ENCODE data around the gene KLF16.
"Not testable (repeated sequence)": the region's sequence is repeated elsewhere in the genome, so short reads cannot be mapped to it uniquely, and the experiment has no call there.

KLF16 gene

DNA sequence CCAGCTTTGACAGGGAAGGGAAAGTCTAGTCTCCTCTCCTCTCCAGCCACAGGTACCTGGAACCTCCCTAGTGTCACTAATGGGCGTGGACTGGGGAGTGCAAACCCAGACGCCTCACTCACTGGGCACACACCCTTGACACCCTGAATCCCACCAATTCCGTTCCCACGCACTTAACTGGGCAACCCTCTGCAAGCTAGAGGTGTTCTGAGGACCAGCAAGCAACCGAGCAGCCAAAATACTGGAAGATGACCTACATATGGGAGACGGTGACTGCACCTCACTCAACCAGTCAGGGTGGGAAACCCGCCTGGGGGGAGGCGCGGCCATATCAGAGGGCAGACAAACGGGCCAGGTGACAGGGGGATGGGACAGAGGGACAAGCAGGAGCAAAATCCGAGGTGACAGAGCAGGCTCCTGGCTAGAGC is 20.9 kb upstream of the KLF16 start:
- DNase-seq (ENCODE audit: low read depth), result peak; percentile 65

DNA sequence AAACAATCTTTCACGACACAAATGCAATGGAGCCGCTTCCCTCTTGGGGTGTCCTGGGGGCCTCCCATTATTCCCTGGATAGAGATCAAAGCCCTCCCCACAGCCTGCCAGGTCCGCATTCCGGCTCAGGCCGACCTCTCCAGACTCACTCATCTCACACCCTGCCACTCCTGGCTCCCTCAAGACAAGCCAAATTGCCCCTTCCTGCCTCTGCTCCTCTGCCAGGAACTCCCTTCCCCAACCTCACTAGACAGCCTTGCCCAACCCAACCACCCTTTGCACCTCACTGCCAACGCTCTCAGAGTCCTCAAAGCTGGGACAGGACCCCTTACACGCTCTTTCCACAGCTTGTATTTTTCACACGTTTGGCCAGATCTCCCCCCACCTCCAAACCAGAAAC is 20.4 kb upstream of the KLF16 start:
- no peak for DNase-seq (ENCODE audit: low read depth)

DNA sequence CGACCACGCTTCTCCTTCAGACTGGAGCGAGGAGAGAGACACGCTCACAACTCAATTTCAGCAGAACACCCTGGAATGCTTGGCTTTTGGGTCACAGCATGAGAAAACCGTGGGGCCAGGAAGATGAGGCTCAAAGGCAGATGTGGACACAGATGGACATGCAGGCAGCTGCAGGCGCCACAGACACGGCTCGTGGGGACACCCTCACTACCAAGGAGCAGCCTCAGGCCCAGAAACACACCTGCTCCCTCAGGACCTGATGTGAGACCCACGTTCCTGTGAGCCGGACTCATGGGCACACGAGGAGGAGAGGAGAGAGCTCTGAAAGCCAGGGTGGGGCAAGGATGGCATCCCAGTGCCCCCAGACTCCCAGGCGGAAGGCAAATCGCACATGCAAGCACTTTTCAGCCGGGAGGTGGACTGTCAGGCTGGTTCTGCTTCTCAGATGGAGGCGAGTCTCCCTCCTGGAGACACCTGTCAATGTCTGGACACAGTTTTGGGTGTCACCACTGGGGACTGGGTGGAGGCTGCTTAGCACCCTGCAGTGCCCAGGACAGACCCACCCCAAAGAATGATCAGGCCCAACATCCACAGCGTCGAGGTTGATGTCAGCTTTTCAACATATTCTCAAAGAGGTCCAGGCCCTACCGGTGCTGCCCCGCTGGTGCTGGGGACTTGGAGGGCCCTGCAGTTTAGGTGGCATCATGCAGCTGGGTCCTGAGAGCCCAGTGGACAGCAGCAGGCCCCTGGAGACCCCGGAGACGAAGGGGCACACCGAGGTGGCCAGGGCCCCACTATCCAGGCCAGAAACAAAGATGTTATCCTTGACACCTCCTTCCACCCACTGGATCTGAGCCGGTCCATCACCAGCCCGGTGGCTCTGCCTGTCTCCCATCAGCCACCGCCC is 19.7 kb upstream of the KLF16 start:
- no peak for DNase-seq (ENCODE audit: low read depth)

- DNase-seq (ENCODE audit: low read depth), result peak; percentile 49
These were observed 18.9 kb upstream of the KLF16 start for GRCh38 chr19:1882089-1882785.

- DNase-seq (ENCODE audit: low read depth), result not testable (repeated sequence)
These were observed 18.2 kb upstream of the KLF16 start for GRCh38 chr19:1881393-1882088.

DNA sequence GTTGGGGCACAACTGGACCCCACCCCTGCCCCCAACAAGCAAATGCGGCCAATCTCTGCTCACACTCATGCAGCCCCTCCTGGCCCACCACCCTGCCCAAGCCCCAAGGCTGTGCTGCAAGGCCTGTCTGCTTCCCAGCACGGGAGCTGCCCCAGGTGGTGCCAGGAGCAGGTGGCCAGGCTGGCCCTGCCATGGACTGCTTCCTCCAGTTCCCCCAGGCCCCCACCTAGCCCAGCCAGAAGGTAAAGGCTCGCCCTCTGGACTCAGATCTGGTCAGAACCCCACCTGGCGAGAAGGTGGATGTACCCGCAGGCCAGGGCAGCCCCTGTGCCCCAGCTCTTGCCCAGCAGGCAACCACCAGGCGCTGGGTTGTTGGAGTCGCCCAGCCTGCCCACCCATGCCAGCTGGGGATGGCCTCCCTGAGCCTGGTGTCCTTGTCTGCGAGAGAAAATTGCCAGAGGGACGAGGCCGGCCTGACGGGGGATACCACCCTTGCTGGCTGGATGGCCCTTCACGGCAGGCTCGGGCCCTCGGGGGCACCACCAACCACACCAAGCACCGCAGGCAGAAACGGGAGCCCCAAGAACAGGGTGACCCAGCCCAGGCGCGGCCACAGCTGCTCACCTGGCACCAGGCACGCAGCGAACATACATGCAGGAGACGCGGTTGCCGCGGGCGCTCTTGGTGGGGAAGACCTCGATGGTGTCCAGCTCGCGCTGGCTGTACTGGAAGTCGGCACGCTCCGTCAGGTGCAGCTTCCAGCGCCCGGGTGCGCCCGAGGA is 17.4 kb upstream of the KLF16 start:
- DNase-seq (ENCODE audit: low read depth), result no peak

- DNase-seq (ENCODE audit: low read depth), result not testable (repeated sequence)
These were observed 16.6 kb upstream of the KLF16 start for GRCh38 chr19:1879982-1880381.

DNA sequence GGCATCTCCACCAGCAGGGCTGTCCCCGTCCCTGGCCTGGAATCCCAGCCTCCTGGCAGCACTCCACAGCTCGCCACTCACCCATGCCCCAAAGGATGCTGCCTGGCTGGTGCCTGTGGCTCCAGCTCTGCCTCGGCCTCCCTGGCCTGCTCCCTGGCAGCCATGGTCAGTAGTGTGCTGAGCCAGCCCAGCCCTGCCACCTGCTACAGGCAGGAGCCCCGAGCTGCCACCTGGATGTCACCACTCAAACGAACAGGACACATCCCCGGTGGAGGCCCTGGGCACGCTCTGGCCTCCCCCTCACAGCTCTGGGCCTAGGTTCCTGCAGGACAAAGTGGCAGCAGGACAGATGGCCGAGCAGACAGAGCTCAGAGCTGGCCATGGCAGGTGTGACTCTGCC is 15.2 kb upstream of the KLF16 start:
- not testable (repeated sequence) for DNase-seq (ENCODE audit: low read depth)

DNA sequence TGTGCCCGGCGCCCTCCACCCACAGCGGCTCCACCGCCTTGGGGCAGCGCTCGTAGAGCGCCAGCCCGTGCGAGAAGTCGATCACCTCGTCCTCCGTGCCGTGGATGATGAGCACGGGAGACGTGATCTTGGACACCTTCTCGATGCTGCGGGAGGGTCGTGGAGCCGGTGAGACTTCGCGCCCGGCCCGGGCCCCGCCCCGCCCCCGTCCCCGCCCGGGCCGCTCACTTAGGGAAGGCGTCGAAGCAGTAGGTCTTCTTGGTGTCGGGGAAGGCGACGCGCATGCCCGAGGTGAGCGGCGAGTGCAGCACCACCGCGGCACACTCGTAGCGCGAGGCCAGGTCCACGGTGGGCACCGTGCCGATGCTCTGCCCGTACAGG is 13.9 kb upstream of the KLF16 start:
- not testable (repeated sequence) for DNase-seq (ENCODE audit: low read depth)

DNA sequence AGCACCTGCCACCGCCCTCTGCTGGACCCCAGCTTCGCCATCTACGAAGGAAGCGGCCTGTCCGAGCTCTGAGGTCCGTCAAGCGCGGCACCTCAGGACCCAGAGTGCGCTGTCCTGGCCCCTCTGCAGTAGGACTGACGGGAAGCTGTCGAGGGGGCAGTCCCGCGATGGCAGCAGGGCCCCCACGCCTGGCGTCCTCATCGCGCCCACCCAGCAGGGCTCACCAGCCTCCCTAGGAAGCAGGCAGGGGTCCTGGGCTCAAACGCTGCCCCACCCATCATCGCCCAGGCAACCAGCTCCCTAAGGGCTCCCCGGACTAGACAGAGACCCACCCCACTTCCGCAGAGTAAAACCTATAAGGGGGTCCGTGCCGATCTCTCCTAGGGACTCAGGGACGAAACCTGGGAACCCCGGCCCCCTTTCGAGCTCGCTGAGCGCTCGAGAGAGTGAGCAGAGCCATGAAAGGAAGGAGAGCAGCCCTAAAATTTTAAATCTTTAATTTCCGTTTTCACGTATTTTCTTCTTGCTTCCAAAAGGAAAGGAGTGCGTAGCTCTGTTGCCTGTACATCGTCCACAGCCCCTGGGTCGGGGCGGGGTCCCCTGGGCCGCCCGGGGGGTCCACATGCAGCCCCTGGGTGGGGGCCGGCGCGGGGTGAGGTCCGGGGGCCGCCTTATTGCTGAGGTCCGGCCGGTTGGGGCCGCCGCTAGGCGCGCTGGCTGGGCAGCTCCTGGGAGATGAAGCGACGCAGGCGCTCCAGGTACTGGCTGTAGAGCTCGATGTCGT is 13.3 kb upstream of the KLF16 start:
- DNase-seq (ENCODE audit: low read depth), result not testable (repeated sequence)

DNA sequence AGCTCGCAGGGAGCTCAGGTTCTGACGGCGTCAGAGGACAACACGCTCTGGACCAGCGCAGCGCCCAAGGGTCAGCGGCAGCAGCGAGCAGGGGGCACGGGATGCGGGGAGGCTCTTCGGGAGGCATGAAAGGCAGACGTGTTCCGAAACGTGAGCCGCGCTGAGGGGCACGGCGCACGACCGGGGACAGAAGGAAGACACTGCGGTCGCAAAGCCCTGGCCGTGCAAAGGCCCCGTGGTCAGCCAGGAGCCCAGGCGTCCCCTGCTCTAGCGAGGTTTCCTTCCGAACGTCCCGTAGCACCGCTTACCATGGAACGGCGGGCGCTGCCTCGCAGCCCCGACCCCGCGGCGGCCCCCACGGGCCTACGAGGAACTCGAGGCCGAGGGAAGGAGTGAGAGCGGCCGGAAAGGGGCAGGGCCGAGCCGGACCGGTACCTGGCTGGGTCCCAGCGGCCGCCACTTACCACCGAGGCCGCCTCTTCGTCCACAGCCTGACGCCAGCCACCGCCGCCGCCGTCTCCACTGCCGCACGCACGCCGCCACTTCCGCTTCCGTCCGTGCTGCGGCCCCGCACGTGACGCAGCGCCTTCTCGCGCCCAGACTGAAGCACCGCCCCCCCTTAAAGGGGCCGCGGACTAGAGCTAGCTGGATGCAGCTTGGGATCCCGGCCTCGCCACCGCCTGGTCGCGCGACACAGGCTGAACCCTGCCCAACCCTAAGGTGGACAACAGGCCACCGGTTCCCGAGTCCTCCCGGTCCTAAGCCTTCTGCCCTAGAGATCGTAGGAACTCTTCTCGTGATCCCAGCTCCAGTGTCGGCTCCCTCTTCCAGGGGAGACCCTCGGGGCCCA is 12.5 kb upstream of the KLF16 start:
- peak; percentile 83 for DNase-seq (ENCODE audit: low read depth)

GRCh38 chr19:1875265-1875645 is 11.9 kb upstream of the KLF16 start:
- DNase-seq (ENCODE audit: low read depth), result not testable (repeated sequence)

- no peak for DNase-seq (ENCODE audit: low read depth)
These were observed 11.3 kb upstream of the KLF16 start for GRCh38 chr19:1874554-1875185.

DNA sequence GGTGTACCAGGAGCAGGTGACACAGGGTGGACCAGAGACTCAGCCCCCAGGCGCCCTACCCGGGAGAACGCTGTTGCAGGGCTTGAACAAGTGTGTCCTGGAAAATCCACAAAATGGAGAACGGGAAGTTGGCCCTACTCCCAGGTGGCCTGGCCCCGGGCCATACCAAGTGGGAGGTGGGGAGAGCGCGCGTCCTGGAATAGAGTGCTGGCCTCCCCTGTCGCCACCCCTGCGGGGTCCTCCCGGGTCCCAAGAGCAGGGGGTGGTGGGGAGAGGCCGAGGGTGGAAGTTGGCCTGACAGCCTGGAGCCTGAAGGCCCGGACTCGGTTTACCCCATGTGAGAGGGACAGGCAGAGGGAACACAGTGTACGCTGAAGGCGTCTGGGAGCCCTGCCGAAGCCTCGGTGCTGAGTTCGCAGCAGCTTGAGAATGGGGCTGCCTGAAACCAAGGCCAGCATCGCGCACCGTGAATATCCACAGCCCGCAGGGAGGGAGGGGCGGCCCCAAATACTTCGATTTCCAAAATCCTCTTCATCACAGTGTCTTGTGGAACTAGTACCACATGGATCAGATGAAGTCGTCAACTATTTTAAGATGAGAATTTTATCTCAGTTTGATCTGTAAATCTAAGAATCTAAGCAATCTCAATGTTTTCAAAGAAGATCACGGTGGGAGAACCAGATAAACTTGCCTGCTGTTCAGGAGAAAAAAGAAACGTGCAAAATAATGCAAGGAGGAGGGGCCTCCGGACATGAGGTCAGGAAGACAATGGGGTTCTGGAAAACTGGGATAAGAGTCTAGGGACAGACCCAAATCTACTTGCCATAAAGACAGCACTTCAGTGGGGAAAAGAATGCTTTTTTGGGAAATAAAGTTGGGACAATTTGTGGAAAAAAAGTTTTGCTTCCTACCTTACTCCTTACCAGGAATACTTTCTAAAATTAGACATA is 10.4 kb upstream of the KLF16 start:
- DNase-seq (ENCODE audit: low read depth), result no peak

DNA sequence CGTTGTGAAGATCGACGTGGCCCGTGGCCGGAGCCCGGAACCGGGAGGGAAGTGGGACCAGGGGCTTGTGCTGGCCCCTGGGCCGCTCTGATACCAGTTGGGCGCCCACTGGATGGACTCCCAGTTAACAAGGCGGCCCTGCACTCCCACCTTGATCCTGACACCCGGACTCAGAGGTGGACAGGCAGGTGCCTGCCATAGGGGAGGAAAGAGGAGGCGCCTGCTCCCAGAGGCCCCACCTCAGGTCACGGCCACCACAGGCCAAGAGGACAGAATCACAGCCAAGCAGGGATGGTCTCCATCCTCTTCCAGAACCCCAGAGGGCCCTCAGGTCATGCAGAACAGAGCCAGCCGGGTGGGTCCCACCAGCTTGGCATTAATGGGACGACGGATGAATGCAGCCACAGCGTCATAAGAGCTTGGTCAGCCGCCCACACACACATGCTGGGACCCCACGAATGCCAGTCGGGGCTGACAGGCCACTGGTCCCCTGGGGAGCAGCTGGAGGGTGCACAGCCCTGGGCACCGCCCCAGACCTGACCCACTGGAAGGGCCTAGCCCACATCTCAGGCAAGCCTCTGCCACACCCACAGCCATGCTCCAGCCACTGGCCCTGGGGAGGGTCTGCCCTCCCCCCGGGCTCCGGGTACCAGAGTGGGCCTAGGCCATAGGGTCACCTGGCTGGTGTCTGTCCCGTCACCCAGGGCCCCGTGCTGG is 9.6 kb upstream of the KLF16 start:
- no peak for DNase-seq (ENCODE audit: low read depth)

DNA sequence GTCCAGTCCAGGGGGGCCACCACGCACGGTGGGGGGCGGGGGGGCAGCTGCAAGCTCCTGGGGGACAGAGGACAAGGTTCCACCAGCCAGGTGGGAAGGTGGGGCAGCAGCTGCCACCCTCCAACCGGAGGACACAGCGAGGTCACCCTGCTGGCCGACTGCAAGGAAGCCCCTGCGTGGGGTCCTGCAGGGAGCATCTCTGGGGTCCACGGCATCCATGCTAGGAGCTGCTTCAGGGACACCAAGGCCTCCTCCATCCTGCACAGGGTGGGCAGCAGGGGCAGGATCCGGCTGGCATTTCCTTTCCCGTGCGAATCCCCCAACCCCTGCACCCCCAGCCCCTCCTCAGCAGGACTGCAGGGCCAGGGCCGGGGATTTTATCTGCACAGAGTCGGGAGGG is 8.3 kb upstream of the KLF16 start:
- no peak for DNase-seq (ENCODE audit: low read depth)

DNA sequence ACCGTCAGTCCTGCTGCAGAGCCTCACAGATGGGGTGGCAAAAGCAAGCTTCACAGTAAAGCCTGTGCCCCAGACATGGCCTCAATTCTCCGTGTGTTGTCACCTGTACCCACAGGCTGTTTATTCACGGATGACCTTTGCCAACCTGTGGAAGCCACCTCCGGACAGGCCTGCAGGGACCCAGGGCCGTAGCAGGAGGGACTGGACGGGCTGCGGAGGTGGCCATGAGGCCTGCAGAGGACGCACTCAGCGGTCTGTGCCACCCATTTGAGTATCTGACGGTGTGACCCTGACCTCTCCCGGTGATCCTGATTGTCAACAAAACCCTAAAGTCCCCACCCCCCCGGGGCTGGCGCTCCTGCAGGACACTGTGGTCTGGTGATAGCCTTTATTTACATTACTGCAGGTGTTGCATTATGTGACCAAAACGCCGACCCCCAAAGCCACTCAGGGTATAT is 7.8 kb upstream of the KLF16 start:
- DNase-seq (ENCODE audit: low read depth), result no peak

DNA sequence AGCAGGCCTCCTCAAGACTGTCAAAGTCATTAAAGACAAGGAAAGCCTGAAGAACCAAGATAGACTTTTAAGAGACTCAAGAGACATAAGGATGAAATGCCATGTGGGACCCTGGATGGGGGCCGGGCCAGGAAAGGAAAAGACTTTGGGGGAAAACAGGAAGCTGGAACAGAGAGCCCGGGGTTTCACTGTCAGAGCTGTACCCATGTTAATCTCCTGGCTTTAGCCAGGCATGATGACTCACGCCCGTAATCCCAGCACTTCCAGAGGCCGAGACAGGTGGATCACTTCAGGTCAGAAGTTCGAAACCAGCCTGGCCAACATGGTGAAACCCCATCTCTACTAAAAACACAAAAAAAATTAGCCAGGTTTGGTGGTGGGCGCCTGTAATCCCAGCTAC is 5.6 kb upstream of the KLF16 start:
- DNase-seq (ENCODE audit: low read depth), result no peak

All from activated T-helper 9 cell treated with anti-CD3 and anti-CD28 coated beads, Interleukin-2, amount 50 U/mL, for 16 hours (primary cell).